ENCODE results near the gene NDUFB6.

DNA sequence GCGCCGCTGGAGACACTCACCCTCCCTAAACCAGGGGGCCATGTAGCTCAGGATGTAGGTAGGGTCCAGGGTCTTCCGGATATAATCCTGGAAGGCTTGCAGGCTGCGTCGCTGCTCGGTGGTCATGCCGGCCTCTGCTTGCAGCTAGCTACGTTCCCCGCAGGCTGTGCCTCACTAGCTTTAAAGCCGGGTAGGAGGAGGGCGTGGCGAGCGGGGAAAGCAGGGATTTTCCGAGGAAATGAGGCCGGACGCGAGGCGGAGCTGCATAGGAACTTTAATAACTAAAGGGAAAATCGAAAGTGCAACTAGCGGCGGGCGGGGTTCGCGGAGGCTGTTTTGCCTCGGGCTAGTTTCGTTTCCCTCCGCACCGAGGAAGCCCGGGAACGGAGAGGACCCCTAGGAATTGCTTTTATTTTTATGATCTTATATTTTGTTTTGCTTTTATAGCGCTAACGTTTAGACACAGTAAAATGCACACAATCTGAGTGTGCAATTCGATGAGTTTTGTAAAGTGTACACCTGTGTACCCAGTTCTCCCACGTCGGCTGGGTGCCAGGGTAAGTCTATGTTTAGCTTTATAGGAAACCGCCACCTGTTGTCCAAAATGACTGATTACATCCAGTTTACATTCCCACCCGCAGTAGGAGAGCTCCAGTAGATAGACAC, 46.8 kb downstream of the NDUFB6 start, which contains the start of gene RIGI:
- TF ChIP-seq, protein P1, sequence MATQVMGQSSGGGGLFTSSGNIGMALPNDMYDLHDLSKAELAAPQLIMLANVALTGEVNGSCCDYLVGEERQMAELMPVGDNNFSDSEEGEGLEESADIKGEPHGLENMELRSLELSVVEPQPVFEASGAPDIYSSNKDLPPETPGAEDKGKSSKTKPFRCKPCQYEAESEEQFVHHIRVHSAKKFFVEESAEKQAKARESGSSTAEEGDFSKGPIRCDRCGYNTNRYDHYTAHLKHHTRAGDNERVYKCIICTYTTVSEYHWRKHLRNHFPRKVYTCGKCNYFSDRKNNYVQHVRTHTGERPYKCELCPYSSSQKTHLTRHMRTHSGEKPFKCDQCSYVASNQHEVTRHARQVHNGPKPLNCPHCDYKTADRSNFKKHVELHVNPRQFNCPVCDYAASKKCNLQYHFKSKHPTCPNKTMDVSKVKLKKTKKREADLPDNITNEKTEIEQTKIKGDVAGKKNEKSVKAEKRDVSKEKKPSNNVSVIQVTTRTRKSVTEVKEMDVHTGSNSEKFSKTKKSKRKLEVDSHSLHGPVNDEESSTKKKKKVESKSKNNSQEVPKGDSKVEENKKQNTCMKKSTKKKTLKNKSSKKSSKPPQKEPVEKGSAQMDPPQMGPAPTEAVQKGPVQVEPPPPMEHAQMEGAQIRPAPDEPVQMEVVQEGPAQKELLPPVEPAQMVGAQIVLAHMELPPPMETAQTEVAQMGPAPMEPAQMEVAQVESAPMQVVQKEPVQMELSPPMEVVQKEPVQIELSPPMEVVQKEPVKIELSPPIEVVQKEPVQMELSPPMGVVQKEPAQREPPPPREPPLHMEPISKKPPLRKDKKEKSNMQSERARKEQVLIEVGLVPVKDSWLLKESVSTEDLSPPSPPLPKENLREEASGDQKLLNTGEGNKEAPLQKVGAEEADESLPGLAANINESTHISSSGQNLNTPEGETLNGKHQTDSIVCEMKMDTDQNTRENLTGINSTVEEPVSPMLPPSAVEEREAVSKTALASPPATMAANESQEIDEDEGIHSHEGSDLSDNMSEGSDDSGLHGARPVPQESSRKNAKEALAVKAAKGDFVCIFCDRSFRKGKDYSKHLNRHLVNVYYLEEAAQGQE (IDR thresholded peaks at IDR 0.05), result no peak
- TF ChIP-seq, protein P2, sequence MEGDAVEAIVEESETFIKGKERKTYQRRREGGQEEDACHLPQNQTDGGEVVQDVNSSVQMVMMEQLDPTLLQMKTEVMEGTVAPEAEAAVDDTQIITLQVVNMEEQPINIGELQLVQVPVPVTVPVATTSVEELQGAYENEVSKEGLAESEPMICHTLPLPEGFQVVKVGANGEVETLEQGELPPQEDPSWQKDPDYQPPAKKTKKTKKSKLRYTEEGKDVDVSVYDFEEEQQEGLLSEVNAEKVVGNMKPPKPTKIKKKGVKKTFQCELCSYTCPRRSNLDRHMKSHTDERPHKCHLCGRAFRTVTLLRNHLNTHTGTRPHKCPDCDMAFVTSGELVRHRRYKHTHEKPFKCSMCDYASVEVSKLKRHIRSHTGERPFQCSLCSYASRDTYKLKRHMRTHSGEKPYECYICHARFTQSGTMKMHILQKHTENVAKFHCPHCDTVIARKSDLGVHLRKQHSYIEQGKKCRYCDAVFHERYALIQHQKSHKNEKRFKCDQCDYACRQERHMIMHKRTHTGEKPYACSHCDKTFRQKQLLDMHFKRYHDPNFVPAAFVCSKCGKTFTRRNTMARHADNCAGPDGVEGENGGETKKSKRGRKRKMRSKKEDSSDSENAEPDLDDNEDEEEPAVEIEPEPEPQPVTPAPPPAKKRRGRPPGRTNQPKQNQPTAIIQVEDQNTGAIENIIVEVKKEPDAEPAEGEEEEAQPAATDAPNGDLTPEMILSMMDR (IDR thresholded peaks at IDR 0.05), result peak; percentile 71
- TF ChIP-seq POLR2A (IDR thresholded peaks at IDR 0.05; ENCODE audit: low read length) (0 out of 2 replicates have a peak, but pooled peaks have one; percentile 19), ZFP36 (IDR thresholded peaks at IDR 0.05; ENCODE audit: borderline replicate concordance, partially characterized antibody) (no peak), FOSL2 (IDR thresholded peaks at IDR 0.05) (no peak), FOSL2 (CRISPR knock-in tag; IDR thresholded peaks at IDR 0.05) (no peak), POLR2AphosphoS2 (conservative IDR thresholded peaks at IDR 0.05; ENCODE audit: low read length) (no peak), CHD2 (IDR thresholded peaks at IDR 0.05; ENCODE audit: low read length, partially characterized antibody) (no peak), JUNB (IDR thresholded peaks at IDR 0.05) (no peak), SMC3 (IDR thresholded peaks at IDR 0.05) (peak; percentile 78), HOXA7 (CRISPR knock-in tag; IDR thresholded peaks at IDR 0.05) (no peak), NPAS2 (CRISPR knock-in tag; IDR thresholded peaks at IDR 0.05; ENCODE audit: borderline replicate concordance) (no peak)

Data from A549 (cell line).